HFFc6 (cell line): ENCODE results near the gene RTN4. TPM values are rescaled to one million over a fixed set of nuclear protein-coding genes. Genes with fewer than 3 reads are reported as not detected.
A peak's percentile ranks its signal among the peaks of the same experiment; 100 is the strongest.

ENCODE experiments used
- DNase-seq: peaks from one replicate; pipeline ENCODE4 v3.0.0-alpha.2; 2018
- H3K27ac Mint-ChIP-seq: 2 replicates; pipeline ENCODE4 v1.8.0; 2020; ENCODE audit warnings: mild to moderate bottlenecking, mixed read lengths
- H3K27me3 Mint-ChIP-seq: 2 replicates; pipeline ENCODE4 v1.8.0; 2021; ENCODE audit warnings: mild to moderate bottlenecking, moderate library complexity, mixed read lengths; ENCODE audit not compliant: insufficient read depth
- H3K36me3 Mint-ChIP-seq: 2 replicates; pipeline ENCODE4 v1.8.0; 2021; ENCODE audit warnings: low read depth, mixed read lengths
- H3K4me1 Mint-ChIP-seq: 2 replicates; pipeline ENCODE4 v1.8.0; 2020; ENCODE audit warnings: low read depth, mixed read lengths
- H3K4me3 Mint-ChIP-seq: 2 replicates; pipeline ENCODE4 v1.8.0; 2020; ENCODE audit warnings: mild to moderate bottlenecking, moderate library complexity, mixed read lengths
- H3K9me3 Mint-ChIP-seq: 2 replicates; pipeline ENCODE4 v1.8.0; 2020; ENCODE audit warnings: mild to moderate bottlenecking, mixed read lengths
- CTCF ChIP-seq: fragments of 200-600 bp; sonication (generic); IDR thresholded peaks from 2 replicates; pipeline ENCODE4 v1.5.0; 2021; ENCODE audit warnings: antibody characterized with exemption, mild to moderate bottlenecking
- total RNA-seq, 6 experiments: library from RNA; stranded (reverse); fragmentation: NEBNext Ultra II Directional; extraction: Animal tissue kit (Norgen Biotek cat#: 25700); gene quantifications; 2 replicates in 1 of 6; 3 replicates in 5 of 6; pipeline ENCODE4 v1.2.3, GENCODE V29; 2021

The RTN4 gene
- total RNA-seq, 6 experiments from 2014 or later = 820 to 1,001 (median 831) TPM

- H3K36me3 Mint-ChIP-seq = no peaks in the 10 kb centered on the region
- H3K27ac Mint-ChIP-seq = no peak overlapping the region
- H3K27me3 Mint-ChIP-seq = peaks cover 2% of the 10 kb centered on the region
- H3K4me3 Mint-ChIP-seq = no peak overlapping the region
- DNase-seq = no peak
- peaks cover 47% of the 10 kb centered on the region for H3K4me1 Mint-ChIP-seq
- H3K9me3 Mint-ChIP-seq = peaks cover 4% of the 10 kb centered on the region
- no peak for TF ChIP-seq CTCF
Observed at GRCh38 chr2:54947136-54947535, 103.1 kb downstream of the RTN4 start.

GRCh38 chr2:54946220-54946805 is 103.9 kb downstream of the RTN4 start:
- Mint-ChIP-seq H3K27ac (peak overlapping the region; percentile 76), H3K9me3 (peaks cover 4% of the 10 kb centered on the region), H3K27me3 (peaks cover 2% of the 10 kb centered on the region), H3K4me3 (no peak overlapping the region; the same call in 1 of the 2 replicates), H3K36me3 (no peaks in the 10 kb centered on the region), H3K4me1 (peaks cover 41% of the 10 kb centered on the region)
- TF ChIP-seq CTCF = no peak
- DNase-seq = no peak

- Mint-ChIP-seq H3K9me3 (peaks cover 4% of the 10 kb centered on the region), H3K4me3 (peak overlapping the region; percentile 39), H3K36me3 (no peaks in the 10 kb centered on the region), H3K4me1 (peaks cover 41% of the 10 kb centered on the region), H3K27ac (peak overlapping the region; percentile 76), H3K27me3 (peaks cover 3% of the 10 kb centered on the region)
- peak; percentile 64 for DNase-seq
- no peak for TF ChIP-seq CTCF
Observed at GRCh38 chr2:54945391-54946219, 104.6 kb downstream of the RTN4 start.

- Mint-ChIP-seq H3K27me3 (peaks cover 3% of the 10 kb centered on the region), H3K9me3 (peaks cover 4% of the 10 kb centered on the region), H3K36me3 (no peaks in the 10 kb centered on the region), H3K4me1 (peaks cover 38% of the 10 kb centered on the region), H3K4me3 (no peak overlapping the region), H3K27ac (peak overlapping the region; percentile 76; the same call in 1 of the 2 replicates)
- no peak for TF ChIP-seq CTCF
- DNase-seq = no peak
Observed at GRCh38 chr2:54944724-54945326, 105.4 kb downstream of the RTN4 start.

GRCh38 chr2:54942373-54942772 is 107.9 kb downstream of the RTN4 start:
- H3K4me3 Mint-ChIP-seq = no peak overlapping the region
- no peak for TF ChIP-seq CTCF
- H3K36me3 Mint-ChIP-seq = peaks cover 7% of the 10 kb centered on the region; the same call in 1 of the 2 replicates
- peaks cover 7% of the 10 kb centered on the region for H3K27me3 Mint-ChIP-seq
- H3K27ac Mint-ChIP-seq = no peak overlapping the region
- H3K9me3 Mint-ChIP-seq = peaks cover 10% of the 10 kb centered on the region
- DNase-seq = no peak
- H3K4me1 Mint-ChIP-seq = peaks cover 29% of the 10 kb centered on the region
